Nephron (organoid): ENCODE measurements around the gene SLC29A2.

Experiments
- H3K27ac Mint-ChIP-seq, 3 experiments: 2 replicates each; pipeline ENCODE4 v1.8.0; 2020; ENCODE audit warnings: mixed read lengths in 3 of 3, mild to moderate bottlenecking in 2 of 3, moderate library complexity in 1 of 3
- H3K27me3 Mint-ChIP-seq: 2 replicates; pipeline ENCODE4 v1.8.0; 2021; ENCODE audit warnings: low read depth, mild to moderate bottlenecking, moderate library complexity, mixed read lengths
- H3K36me3 Mint-ChIP-seq: 2 replicates; pipeline ENCODE4 v1.8.0; 2020; ENCODE audit warnings: low read depth, mixed read lengths
- H3K4me1 Mint-ChIP-seq: 2 replicates; pipeline ENCODE4 v1.8.0; 2020; ENCODE audit warnings: mixed read lengths
- H3K4me3 Mint-ChIP-seq, 3 experiments: 2 replicates each; pipeline ENCODE4 v1.8.0; 2020; ENCODE audit warnings: mild to moderate bottlenecking in 3 of 3, mixed read lengths in 3 of 3, moderate library complexity in 2 of 3
- H3K9me3 Mint-ChIP-seq: 2 replicates; pipeline ENCODE4 v1.8.0; 2020; ENCODE audit warnings: mixed read lengths
- CTCF ChIP-seq, 3 experiments: fragments of 200-600 bp; sonication (generic); IDR thresholded peaks; one replicate each; pipeline ENCODE4 v1.5.0; 2021; ENCODE audit warnings: antibody characterized with exemption in 3 of 3; ENCODE audit not compliant: unreplicated experiment in 3 of 3

The SLC29A2 gene

GRCh38 chr11:66346476-66347424 lies 24.8 kb downstream of the SLC29A2 start:
- peaks cover 7% of the 10 kb centered on the region for H3K27me3 Mint-ChIP-seq
- no peaks in the 10 kb centered on the region for H3K9me3 Mint-ChIP-seq
- peak overlapping the region in 2 of 3 experiments; percentile 43 to 98 for H3K27ac Mint-ChIP-seq
- peaks cover 11% of the 10 kb centered on the region for H3K36me3 Mint-ChIP-seq
- TF ChIP-seq CTCF (IDR thresholded peaks at IDR 0.05; ENCODE audit: unreplicated experiment in 3 of 3), result no peak
- peak overlapping the region; percentile 96 to 98 (median 98) for H3K4me3 Mint-ChIP-seq
- H3K4me1 Mint-ChIP-seq, result peaks cover 34% of the 10 kb centered on the region

GRCh38 chr11:66345316-66345649 lies 26.3 kb downstream of the SLC29A2 start:
- H3K36me3 Mint-ChIP-seq, result peaks cover 10% of the 10 kb centered on the region
- H3K4me1 Mint-ChIP-seq, result peaks cover 34% of the 10 kb centered on the region
- peaks cover 8% of the 10 kb centered on the region for H3K27me3 Mint-ChIP-seq
- no peaks in the 10 kb centered on the region for H3K9me3 Mint-ChIP-seq
- TF ChIP-seq CTCF (IDR thresholded peaks at IDR 0.05; ENCODE audit: unreplicated experiment in 3 of 3), result no peak
- H3K4me3 Mint-ChIP-seq, result peak overlapping the region; percentile 96 to 98 (median 98)
- peak overlapping the region; percentile 97 to 99 (median 98) for H3K27ac Mint-ChIP-seq

- Mint-ChIP-seq H3K4me1 (peaks cover 34% of the 10 kb centered on the region), H3K27me3 (peaks cover 8% of the 10 kb centered on the region), H3K4me3 (peak within 1 kb of the TSS; percentile 96 to 98 (median 98)), H3K9me3 (no peaks in the 10 kb centered on the region), H3K36me3 (peaks cover 12% of the 10 kb centered on the region), H3K27ac (peak within 1 kb of the TSS; percentile 97 to 99 (median 98))
- TF ChIP-seq CTCF (IDR thresholded peaks at IDR 0.05; ENCODE audit: unreplicated experiment in 3 of 3), result no peak
These were observed 26.8 kb downstream of the SLC29A2 start, which contains the start of gene BRMS1 for GRCh38 chr11:66344550-66345315. TSS of gene BRMS1 (minus strand) at chr11:66345104. CDS start at chr11:66342234, 2,870 bp downstream.

GRCh38 chr11:66343176-66343575 lies 28.4 kb downstream of the SLC29A2 start:
- TF ChIP-seq CTCF (IDR thresholded peaks at IDR 0.05; ENCODE audit: unreplicated experiment in 3 of 3), result no peak
- H3K36me3 Mint-ChIP-seq, result peaks cover 19% of the 10 kb centered on the region
- H3K9me3 Mint-ChIP-seq, result no peaks in the 10 kb centered on the region
- H3K27ac Mint-ChIP-seq, result no peak overlapping the region
- peaks cover 33% of the 10 kb centered on the region for H3K4me1 Mint-ChIP-seq
- peaks cover 7% of the 10 kb centered on the region for H3K27me3 Mint-ChIP-seq
- peak overlapping the region; percentile 96 to 98 (median 98) for H3K4me3 Mint-ChIP-seq

- Mint-ChIP-seq H3K36me3 (peaks cover 19% of the 10 kb centered on the region), H3K9me3 (no peaks in the 10 kb centered on the region), H3K27ac (peak overlapping the region in 1 of 3 experiments; percentile 65), H3K4me1 (peaks cover 36% of the 10 kb centered on the region), H3K4me3 (peak overlapping the region; percentile 10 to 67 (median 61)), H3K27me3 (peaks cover 6% of the 10 kb centered on the region)
- TF ChIP-seq CTCF (IDR thresholded peaks at IDR 0.05; ENCODE audit: unreplicated experiment in 3 of 3), result no peak
These were observed 29.9 kb downstream of the SLC29A2 start for GRCh38 chr11:66341502-66342126.
